H1 (cell line): Measurements from ENCODE around the gene MAPKAP1. TPM values are rescaled to one million over a fixed set of nuclear protein-coding genes. Genes with fewer than 3 reads are reported as not detected.

Experiments
- CBX8 ChIP-seq: fragments of 300-800, 300-1000 bp; sonication (generic); IDR thresholded peaks from 2 replicates; pipeline ENCODE4 v1.7.1; 2016; ENCODE audit warnings: low read depth, low read length, borderline replicate concordance
- E2F6 ChIP-seq: IDR thresholded peaks from 2 replicates; pipeline ENCODE4 v1.6.1; 2012; ENCODE audit warnings: inconsistent platforms
- KDM5A ChIP-seq: fragments of 200-600 bp; IDR thresholded peaks from 2 replicates; pipeline ENCODE4 v1.7.1; 2012; ENCODE audit warnings: mild to moderate bottlenecking, low read length, inconsistent platforms, mixed read lengths
- MAX ChIP-seq: IDR thresholded peaks from 2 replicates; pipeline ENCODE4 v1.6.1; 2012; ENCODE audit warnings: inconsistent platforms
- POLR2AphosphoS5 ChIP-seq: IDR thresholded peaks from 2 replicates; pipeline ENCODE4 v1.6.1; 2011; ENCODE audit warnings: low read depth, low read length
- SP4 ChIP-seq: IDR thresholded peaks from 2 replicates; pipeline ENCODE4 v1.6.1; 2012; ENCODE audit warnings: low read length, inconsistent platforms
- polyA plus RNA-seq, 7 experiments: library from polyadenylated mRNA; depleted of rRNA in 3 of 7; stranded (reverse) in 5 of 7; unstranded in 2 of 7; fragments of >200 nt in 5 of 7; fragments of 200-250 nt in 2 of 7; gene quantifications; 1 replicate in 5 of 7; 2 replicates in 1 of 7; 4 replicates in 1 of 7; pipeline versions ENCODE4 v1.2.1 to v1.2.3, GENCODE V29; 2011 to 2013; ENCODE audit warnings: missing spikeins in 2 of 7, mixed read lengths in 2 of 7
- total RNA-seq: library from RNA; stranded (reverse); fragmentation: NEBNext Ultra II Directional; extraction: Animal tissue kit (Norgen Biotek cat#: 25700); gene quantifications from 2 replicates; pipeline ENCODE4 v1.2.1, GENCODE V29; 2021

Gene MAPKAP1
- total and polyA plus RNA-seq, 2 of the 8 experiments (the other 6 are each of a cell fraction or from before 2014, with no cell fraction given): 79.2 to 140 TPM

GRCh38 chr9:125447202-125447802 is 259.7 kb downstream of the MAPKAP1 start (continued):
- TF ChIP-seq E2F6 (no peak), POLR2AphosphoS5 (no peak), KDM5A (no peak), SP4 (no peak), MAX (no peak), CBX8 (no peak)
